Jurkat, Clone E6-1 (cell line): Measurements from ENCODE around the gene PARD3.

Experiments used
- DNase-seq: peaks from one replicate; pipeline ENCODE4 v3.0.0-alpha.2; 2011; ENCODE audit warnings: low read depth, low spot score
- H3K4me3 ChIP-seq: 2 replicates; pipeline ENCODE4 v1.5.1; 2011; ENCODE audit warnings: mild to moderate bottlenecking, low read length, control low read depth, moderate library complexity

The PARD3 gene

DNA sequence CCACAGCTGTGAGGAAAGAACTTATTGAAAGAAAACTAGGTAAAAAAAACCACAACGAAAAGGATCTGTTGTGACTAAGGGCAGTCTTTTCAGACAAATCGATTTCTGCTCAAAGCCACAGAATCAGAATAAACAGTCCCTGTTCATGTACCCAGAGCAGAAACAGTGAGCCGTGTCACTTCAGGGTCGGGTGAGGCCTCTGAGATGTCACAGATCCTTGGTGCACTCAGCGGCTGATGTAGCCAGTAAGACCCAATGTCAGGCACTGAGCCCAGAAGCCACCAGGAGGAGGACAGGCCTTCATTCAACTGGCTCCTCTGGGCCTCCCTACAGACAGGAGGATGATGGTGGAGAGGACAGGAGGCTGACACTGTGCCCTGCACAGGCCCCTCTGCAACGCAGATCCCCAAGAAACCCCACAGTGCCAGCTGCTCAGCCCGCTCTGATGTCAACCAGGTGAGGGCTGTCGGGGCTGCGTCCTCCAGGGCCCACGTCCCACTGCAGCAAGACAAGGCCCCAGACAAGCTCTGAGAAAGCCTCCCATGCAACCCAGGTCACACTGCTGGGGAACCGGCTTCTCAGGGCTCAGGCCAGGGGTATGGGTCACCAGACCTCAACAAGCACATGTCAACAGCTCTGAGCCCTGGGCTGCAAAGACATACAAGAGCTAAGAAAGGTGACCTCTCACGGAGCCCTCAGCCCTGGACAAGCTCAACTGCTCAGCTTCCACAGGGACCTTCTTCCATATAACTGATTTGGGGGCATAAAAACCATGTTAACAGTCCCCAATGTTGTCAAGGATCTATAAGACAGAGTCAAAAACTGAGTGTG, 190.6 kb downstream of the PARD3 start:
- no peak for DNase-seq
- no peak overlapping the region for H3K4me3 ChIP-seq

- no peak for DNase-seq
Measured at GRCh38 chr10:34622945-34623344, 192.2 kb downstream of the PARD3 start.

DNA sequence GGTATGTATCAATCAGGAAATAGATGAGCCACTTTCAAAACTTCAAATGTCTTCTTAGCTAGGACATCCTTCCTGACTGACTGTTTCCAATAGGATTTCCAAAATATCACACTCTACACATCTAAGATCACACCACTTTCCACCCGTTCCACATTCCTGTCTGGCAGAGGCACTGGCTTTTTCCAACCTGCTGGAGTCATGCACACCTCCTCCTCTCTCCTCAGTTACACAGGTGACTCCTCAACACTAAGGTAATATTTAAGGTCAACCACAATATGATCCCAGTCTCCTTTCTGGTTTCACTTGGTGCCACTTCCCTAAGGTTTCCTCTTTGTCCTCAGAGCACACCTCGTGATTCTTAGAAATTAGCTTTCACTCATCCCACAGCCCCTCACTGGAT, 196.5 kb downstream of the PARD3 start:
- DNase-seq, result no peak
- no peak overlapping the region for H3K4me3 ChIP-seq

More at GRCh38 chr10:34622945-34623344, 192.2 kb downstream of the PARD3 start:
- H3K4me3 ChIP-seq, result no peak overlapping the region

DNA sequence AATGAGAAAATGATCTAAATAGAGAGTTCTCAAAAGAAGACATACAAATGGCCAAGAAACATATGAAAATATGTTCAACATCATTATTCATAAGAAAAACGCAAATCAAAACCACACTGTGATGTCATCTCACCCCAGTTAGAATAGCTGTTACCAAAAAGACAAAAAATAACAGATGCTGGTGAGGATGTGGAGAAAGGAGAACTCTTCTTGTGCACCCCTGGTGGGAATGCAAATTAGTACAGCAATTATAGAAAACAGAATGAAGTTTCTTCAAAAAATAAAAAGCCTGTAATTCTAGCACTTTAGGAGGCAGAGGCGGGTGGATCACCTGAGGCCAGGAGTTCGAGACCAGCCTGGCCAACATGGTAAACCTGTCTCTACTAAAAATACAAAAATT, 199.3 kb downstream of the PARD3 start:
- H3K4me3 ChIP-seq, result no peak overlapping the region
- no peak for DNase-seq

GRCh38 chr10:34613491-34613890, 201.6 kb downstream of the PARD3 start:
- no peak for DNase-seq
- H3K4me3 ChIP-seq, result no peak overlapping the region

- H3K4me3 ChIP-seq, result no peak overlapping the region
- no peak for DNase-seq
Measured at GRCh38 chr10:34612938-34613337, 202.2 kb downstream of the PARD3 start.

GRCh38 chr10:34612446-34612845, 202.7 kb downstream of the PARD3 start:
- no peak for DNase-seq

GRCh38 chr10:34609287-34609940, 205.7 kb downstream of the PARD3 start:
- DNase-seq, result no peak
- H3K4me3 ChIP-seq, result no peak overlapping the region

More at GRCh38 chr10:34612446-34612845, 202.7 kb downstream of the PARD3 start:
- H3K4me3 ChIP-seq, result no peak overlapping the region

DNA sequence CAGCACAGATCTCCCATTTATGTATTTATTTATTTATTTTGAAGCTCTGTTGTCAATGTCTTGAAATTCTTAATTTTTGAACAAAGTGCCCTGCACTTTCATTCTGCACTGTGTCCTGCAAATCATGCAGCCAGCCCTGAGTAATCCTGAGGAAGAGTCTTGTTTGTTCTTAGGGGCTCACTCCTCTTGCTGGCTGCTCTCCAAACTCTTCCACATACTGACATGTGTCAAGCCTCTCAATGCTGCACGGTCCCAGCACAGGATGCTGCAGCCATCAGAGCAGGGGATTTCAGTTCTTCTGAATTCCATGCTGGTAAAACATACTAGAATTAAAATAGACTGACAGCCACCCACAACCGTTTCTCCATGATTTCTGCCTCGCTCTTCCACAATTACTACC, 207.2 kb downstream of the PARD3 start:
- no peak for DNase-seq
- H3K4me3 ChIP-seq, result no peak overlapping the region

GRCh38 chr10:34606890-34607289, 208.2 kb downstream of the PARD3 start:
- no peak for DNase-seq
- H3K4me3 ChIP-seq, result no peak overlapping the region

GRCh38 chr10:34602478-34602877, 212.6 kb downstream of the PARD3 start:
- H3K4me3 ChIP-seq, result no peak overlapping the region
- DNase-seq, result no peak

DNA sequence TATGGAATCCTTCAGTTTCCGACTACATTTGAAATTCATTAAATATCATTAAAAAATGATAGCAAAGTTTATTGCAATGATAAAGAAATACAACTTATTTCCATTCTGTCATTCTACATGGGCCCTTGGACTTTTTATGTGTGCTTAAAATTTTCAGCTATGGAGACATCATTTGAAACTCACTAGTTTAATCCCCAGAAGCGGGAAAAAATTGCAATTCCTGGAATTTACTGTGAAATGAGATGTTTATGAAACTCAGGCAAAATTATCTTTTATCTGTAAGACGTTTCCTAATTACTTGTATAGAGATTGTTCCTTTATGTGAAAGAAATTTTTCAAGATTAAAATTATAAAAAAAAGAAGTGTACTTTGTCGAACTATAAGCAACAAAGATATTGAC, 213.4 kb downstream of the PARD3 start:
- DNase-seq, result no peak
- H3K4me3 ChIP-seq, result no peak overlapping the region

DNA sequence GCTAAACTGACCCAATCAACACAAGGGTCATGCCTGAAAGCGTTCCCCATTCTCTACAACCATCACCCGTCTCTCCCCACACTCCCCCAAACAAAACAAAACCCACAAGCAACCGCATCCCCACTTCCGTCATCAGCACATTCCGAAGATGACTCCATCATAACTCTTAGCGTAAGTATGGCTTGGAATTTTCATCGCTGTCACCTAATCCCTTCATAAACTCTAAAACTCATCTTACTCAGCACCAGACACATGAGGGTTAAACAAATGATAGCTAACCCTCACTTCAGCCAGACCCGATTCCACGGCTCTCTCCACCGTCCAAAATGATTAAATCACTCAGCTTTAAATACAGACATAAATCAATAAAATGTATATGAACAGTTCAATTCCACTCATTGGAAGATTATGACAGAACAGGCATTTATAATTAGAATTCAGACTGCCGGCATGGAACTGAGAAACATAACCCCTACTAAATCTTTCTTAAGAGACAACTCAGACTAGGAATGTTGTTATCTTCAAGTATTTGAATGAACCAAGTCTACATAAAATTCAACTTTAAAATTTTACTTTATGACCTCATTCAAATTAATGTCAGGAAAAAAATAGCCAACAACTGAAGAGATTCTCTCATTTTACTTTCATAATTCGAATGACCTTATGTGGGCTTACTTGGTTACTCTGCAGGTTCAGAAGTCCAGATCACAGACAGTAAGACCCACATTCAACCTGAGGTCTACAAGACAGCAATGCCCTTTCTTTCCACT, 215.9 kb downstream of the PARD3 start:
- DNase-seq, result no peak
- no peak overlapping the region for H3K4me3 ChIP-seq

- no peak for DNase-seq
- no peak overlapping the region for H3K4me3 ChIP-seq
Measured at GRCh38 chr10:34596351-34596750, 218.7 kb downstream of the PARD3 start.

DNA sequence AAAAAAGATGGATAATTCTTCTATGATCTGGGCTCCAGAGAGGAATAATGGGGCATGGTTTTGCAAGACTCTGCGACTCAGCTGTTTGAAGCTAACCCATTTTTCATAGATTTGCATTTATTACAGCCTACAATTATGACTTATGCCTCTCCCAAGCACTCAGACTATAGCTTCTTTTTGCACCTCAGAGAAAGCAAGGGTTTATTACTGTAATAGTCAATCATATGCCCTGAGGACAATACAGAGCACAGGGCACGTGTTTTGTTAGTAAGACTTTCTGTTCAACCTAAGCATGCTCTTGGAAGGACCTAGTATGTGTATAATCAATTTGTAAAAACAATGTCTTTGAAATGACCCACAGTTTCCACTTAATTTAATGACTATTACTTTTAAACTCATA, 221.2 kb downstream of the PARD3 start:
- no peak overlapping the region for H3K4me3 ChIP-seq
- no peak for DNase-seq

DNA sequence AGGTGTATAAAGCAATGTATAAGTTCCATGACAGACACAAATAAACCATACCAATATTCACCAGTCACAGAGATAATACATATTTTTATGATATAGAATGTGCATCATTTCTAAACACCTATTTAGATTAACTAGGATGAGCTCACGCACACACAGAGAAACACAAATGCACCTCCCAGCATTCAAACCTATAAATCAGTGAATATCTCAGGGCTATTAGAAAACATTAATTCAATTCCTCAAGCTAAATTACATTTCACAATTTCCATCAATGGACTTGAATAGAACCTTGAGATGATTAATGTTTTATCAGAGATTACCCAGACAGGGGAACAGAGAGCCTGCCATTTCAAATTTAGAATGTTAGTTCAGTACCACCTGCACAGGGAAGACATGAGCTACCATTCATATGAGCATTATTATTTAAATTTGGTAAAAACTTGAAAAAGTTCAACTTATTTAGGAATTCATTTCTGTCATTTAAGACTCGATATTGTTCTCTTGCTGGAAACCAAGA, 221.7 kb downstream of the PARD3 start:
- no peak for DNase-seq
- H3K4me3 ChIP-seq, result no peak overlapping the region

DNA sequence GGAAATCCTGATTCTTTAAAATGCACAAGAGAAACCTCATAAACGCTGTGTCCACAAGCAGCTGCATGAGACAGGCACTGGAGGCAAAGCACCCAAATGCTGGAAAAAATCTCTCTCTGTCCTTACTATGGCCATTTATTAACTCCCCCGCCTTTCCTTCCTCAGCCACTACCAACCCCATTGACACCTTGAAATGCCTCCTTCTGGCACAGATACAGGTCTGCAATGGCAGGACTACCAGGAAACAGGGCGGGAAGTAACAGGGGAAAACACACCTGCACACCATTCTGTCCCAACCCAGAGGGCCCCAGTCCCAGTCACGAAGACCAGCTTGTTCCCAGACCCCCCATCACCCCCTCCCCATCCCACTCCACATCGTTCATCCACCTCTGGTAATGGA, 224.3 kb downstream of the PARD3 start:
- no peak overlapping the region for H3K4me3 ChIP-seq
- no peak for DNase-seq

DNA sequence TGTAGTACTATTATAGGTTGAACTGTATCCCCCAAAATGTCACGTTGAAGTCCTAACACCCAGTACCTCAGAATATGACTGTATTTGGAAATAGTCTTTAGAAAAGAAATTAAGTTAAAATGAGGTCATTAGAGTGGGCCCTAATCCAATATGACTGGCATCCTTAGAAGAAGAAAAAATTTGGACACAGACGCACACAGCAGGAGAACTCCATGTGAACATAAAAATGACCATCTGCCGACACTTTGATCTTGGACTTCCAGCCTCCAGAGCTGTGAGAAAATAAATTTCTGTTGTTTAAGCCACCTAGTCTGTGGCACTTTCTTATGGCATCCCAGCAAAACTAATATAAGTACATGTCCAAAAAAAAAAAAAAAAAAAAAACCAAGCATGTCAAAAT, 225.8 kb downstream of the PARD3 start:
- DNase-seq, result no peak
- no peak overlapping the region for H3K4me3 ChIP-seq

DNA sequence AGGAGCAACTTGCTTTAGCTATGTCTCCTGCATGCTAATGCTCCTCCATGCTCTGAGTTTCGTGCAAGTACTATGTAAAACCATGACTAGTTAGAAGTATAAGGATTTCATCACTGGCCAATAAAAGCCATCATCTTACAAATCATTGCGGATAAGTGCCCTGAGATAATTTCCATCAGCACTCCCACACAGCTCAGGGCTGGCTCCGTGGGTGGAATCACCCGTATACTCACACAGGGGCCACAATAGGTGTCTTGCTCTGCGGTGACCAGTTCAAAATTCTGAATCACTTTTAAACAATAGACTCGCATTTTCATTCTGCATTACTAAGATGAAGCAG, 227.4 kb downstream of the PARD3 start:
- DNase-seq, result no peak
- H3K4me3 ChIP-seq, result no peak overlapping the region
